Lung (tissue), 13 donors: ENCODE data around the gene HNRNPL. TPM values are rescaled to one million over a fixed set of nuclear protein-coding genes. Genes with fewer than 3 reads are reported as not detected.

Experiments
- ATAC-seq: fragments of 200-7000 bp; cut with Tn5 transposase; one replicate; pipeline ENCODE4 v1.9.1; 2020; ENCODE audit warnings: moderate number of reproducible peaks; ENCODE audit not compliant: insufficient read depth, low FRiP score
- DNase-seq, 3 donors: peaks; one replicate each; pipeline ENCODE4 v3.0.0-alpha.2; 2013 to 2017
- H3K27ac ChIP-seq, 2 donors: one replicate each; pipeline ENCODE4 v1.5.1; 2013; ENCODE audit warnings: mild to moderate bottlenecking in 2 of 2, moderate library complexity in 2 of 2, control low read depth in 1 of 2, inconsistent platforms in 1 of 2, low read depth in 1 of 2, low read length in 1 of 2
- H3K27me3 ChIP-seq, 3 donors: one replicate each; pipeline ENCODE4 v1.5.1; 2013; ENCODE audit warnings: low read length in 2 of 3; ENCODE audit not compliant: control insufficient read depth in 3 of 3, insufficient read depth in 3 of 3
- H3K36me3 ChIP-seq, 4 donors: one replicate each; pipeline ENCODE4 v1.5.1; 2013; ENCODE audit warnings: low read length in 4 of 4, mild to moderate bottlenecking in 1 of 4, moderate library complexity in 1 of 4; ENCODE audit not compliant: control insufficient read depth in 4 of 4, insufficient read depth in 4 of 4
- H3K4me1 ChIP-seq, 5 donors: one replicate each; pipeline ENCODE4 v1.5.1; 2013; ENCODE audit warnings: low read length in 5 of 5, mild to moderate bottlenecking in 2 of 5, moderate library complexity in 1 of 5; ENCODE audit not compliant: control insufficient read depth in 5 of 5, insufficient read depth in 5 of 5
- H3K4me3 ChIP-seq: one replicate; pipeline ENCODE4 v1.5.1; 2013; ENCODE audit warnings: mild to moderate bottlenecking, control low read depth, moderate library complexity
- H3K9ac ChIP-seq, 2 donors: one replicate each; pipeline ENCODE4 v1.5.1; 2013; ENCODE audit warnings: low read length in 2 of 2, control low read depth in 1 of 2; ENCODE audit not compliant: insufficient read depth in 1 of 2
- H3K9me3 ChIP-seq, 4 donors: one replicate each; pipeline ENCODE4 v1.5.1; 2013; ENCODE audit warnings: low read length in 3 of 4, mild to moderate bottlenecking in 1 of 4, moderate library complexity in 1 of 4; ENCODE audit not compliant: control insufficient read depth in 4 of 4, insufficient read depth in 3 of 4
- WGBS, 2 donors: extraction: QIAGEN DNeasy Blood & Tissue Kit; methylation state at CpG; one replicate each; pipeline ENCODE4 v1.1.7; 2013; 5-methylcytosine and 5-hydroxymethylcytosine counted together
- polyA plus RNA-seq, 2 donors: library from polyadenylated mRNA; stranded (reverse); fragments of 200-250 nt; gene quantifications; one replicate each; pipeline ENCODE4 v1.2.1, GENCODE V29; 2013
- small RNA-seq: library from RNA; depleted of rRNA; stranded (forward); fragments of <200 nt; gene quantifications from one replicate; pipeline ENCODE3, GENCODE V24; 2014; ENCODE audit warnings: low replicate concordance
- total RNA-seq, 2 donors: library from RNA; depleted of rRNA in 1 of 2; stranded (reverse); fragments of >200 nt in 1 of 2; gene quantifications; one replicate each; pipeline ENCODE4 v1.2.1, GENCODE V29; 2014 to 2021
- TF ChIP-seq, protein P1 (sequence below): IDR thresholded peaks from 2 replicates; pipeline ENCODE4 v1.5.1; 2012; ENCODE audit warnings: mild to moderate bottlenecking; ENCODE audit errors: control extremely low read depth, extremely low read depth
- donor health status: control.
- donor health status: control.
- donor health status: Bipolar disorder and iron deficiency.
- donor health status: healthy.
- donor health status: DM: yes; HTN: yes; CAD: no.

HNRNPL gene
- total and polyA plus RNA-seq, 4 donors, result 169 to 298 (median 209) TPM

DNA sequence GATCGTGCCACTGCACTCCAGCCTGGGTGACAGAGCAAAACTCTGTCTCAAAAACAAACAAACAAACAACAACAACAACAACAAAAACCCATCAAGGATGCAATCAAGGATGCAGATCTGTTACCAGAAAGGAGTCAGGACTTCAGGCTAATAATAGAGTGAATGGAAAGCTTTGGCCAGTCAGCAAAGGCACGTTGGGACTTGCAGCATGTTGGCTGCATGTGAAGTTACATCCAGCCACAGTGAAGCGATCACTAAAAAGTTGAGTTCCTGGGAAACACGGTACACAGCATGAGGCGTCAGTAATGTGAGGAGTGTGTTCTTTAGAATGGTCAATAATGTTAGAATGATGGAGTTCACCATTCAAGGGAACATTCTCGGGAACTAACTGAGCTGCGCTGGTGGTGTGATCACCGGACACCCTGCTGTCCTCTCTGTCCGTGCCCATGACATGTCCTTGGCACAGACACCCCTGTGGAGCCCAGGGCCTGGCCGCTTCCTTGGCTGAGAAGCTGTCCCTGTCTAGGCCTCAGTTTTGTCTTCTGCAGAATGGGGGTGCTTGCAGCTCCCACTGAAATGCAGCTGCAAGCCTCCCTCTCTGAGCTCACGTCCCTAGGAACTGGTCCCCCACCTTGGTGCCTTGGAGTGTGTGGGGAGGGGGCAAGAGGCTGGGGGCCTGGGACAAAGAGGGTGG lies 63.1 kb downstream of the HNRNPL start:
- no peak for ATAC-seq
- no peak for DNase-seq
- H3K27ac ChIP-seq, result no peak overlapping the region
- H3K9ac ChIP-seq, result no peak overlapping the region
- no peaks in the 10 kb centered on the region for H3K4me1 ChIP-seq
- WGBS, 2 donors, result 85 to 92% methylated on average over 11 of the region's 11 CpGs
- H3K36me3 ChIP-seq, result no peaks in the 10 kb centered on the region
- H3K4me3 ChIP-seq, result no peak overlapping the region
- TF ChIP-seq, protein P1, sequence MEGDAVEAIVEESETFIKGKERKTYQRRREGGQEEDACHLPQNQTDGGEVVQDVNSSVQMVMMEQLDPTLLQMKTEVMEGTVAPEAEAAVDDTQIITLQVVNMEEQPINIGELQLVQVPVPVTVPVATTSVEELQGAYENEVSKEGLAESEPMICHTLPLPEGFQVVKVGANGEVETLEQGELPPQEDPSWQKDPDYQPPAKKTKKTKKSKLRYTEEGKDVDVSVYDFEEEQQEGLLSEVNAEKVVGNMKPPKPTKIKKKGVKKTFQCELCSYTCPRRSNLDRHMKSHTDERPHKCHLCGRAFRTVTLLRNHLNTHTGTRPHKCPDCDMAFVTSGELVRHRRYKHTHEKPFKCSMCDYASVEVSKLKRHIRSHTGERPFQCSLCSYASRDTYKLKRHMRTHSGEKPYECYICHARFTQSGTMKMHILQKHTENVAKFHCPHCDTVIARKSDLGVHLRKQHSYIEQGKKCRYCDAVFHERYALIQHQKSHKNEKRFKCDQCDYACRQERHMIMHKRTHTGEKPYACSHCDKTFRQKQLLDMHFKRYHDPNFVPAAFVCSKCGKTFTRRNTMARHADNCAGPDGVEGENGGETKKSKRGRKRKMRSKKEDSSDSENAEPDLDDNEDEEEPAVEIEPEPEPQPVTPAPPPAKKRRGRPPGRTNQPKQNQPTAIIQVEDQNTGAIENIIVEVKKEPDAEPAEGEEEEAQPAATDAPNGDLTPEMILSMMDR, result no peak
- H3K27me3 ChIP-seq, result no peaks in the 10 kb centered on the region
- H3K9me3 ChIP-seq, result no peaks in the 10 kb centered on the region

Small RNAs within 50 kb of the gene (small RNA-seq; reads per million reads assigned to genes)
- gene RNU6-140P, result not detected

Other genes starting within 250 kb of the HNRNPL start
- 1 to 10 TPM; 4.0 to 9.8 TPM for gene MAP4K1, start 232.0 kb downstream of the HNRNPL start, total RNA-seq
- 10 to 100 TPM in 1 of 2 donors, 1 to 10 TPM in 1; 7.0 to 13.1 TPM for gene MAP4K1, start 232.0 kb downstream of the HNRNPL start, polyA plus RNA-seq
- gene EIF3K, start 230.8 kb downstream of the HNRNPL start, total RNA-seq, result 100 to 1,000 TPM; 142 to 243 TPM
- gene EIF3K, start 230.8 kb downstream of the HNRNPL start, polyA plus RNA-seq, result 100 to 1,000 TPM; 266 to 344 TPM
- 100 to 1,000 TPM; 339 to 552 TPM for gene ACTN4, start 202.3 kb downstream of the HNRNPL start, total RNA-seq
- gene ACTN4, start 202.3 kb downstream of the HNRNPL start, polyA plus RNA-seq, result 100 to 1,000 TPM; 229 to 394 TPM
- 1 to 10 TPM; 2.0 to 7.1 TPM for gene CAPN12, start 105.5 kb downstream of the HNRNPL start, total RNA-seq
- 10 to 100 TPM in 1 of 2 donors, 1 to 10 TPM in 1; 4.9 to 17.8 TPM for gene CAPN12, start 105.5 kb downstream of the HNRNPL start, polyA plus RNA-seq
- gene LGALS7, start 76.5 kb downstream of the HNRNPL start, total RNA-seq, result 1 to 10 TPM in 1 of 2 donors, not detected in 1; 2.4 TPM
- 1 to 10 TPM; 4.9 to 5.0 TPM for gene LGALS7, start 76.5 kb downstream of the HNRNPL start, polyA plus RNA-seq
- gene LGALS7B, start 60.8 kb downstream of the HNRNPL start, total RNA-seq, result 1 to 10 TPM in 1 of 2 donors, not detected in 1; 2.3 TPM
- gene LGALS7B, start 60.8 kb downstream of the HNRNPL start, polyA plus RNA-seq, result 10 to 100 TPM; 12.2 to 16.3 TPM
- gene LGALS4, start 37.0 kb downstream of the HNRNPL start, total RNA-seq, result 1 to 10 TPM; 1.7 to 3.5 TPM
- gene LGALS4, start 37.0 kb downstream of the HNRNPL start, polyA plus RNA-seq, result 1 to 10 TPM in 1 of 2 donors, under 1 TPM in 1; 0.39 to 4.1 TPM
- 100 to 1,000 TPM in 1 of 2 donors, 10 to 100 TPM in 1; 57.3 to 205 TPM for gene ECH1, start 18.2 kb downstream of the HNRNPL start, total RNA-seq
- 100 to 1,000 TPM; 202 to 274 TPM for gene ECH1, start 18.2 kb downstream of the HNRNPL start, polyA plus RNA-seq
- 10 to 100 TPM in 1 of 2 donors, 1 to 10 TPM in 1; 7.0 to 17.0 TPM for gene RINL, start 28.3 kb upstream of the HNRNPL start, total RNA-seq
- gene RINL, start 28.3 kb upstream of the HNRNPL start, polyA plus RNA-seq, result 10 to 100 TPM; 13.8 to 24.0 TPM
- gene SIRT2, start 49.6 kb upstream of the HNRNPL start, total RNA-seq, result 10 to 100 TPM; 50.4 to 54.8 TPM
- 10 to 100 TPM; 35.5 to 46.7 TPM for gene SIRT2, start 49.6 kb upstream of the HNRNPL start, polyA plus RNA-seq
- 10 to 100 TPM; 12.8 to 37.3 TPM for gene NFKBIB, start 50.0 kb upstream of the HNRNPL start, total RNA-seq
- 10 to 100 TPM; 60.2 to 60.8 TPM for gene NFKBIB, start 50.0 kb upstream of the HNRNPL start, polyA plus RNA-seq
- under 1 TPM in 1 of 2 donors, not detected in 1; 0.46 TPM for gene CCER2, start 62.2 kb upstream of the HNRNPL start, total RNA-seq
- gene CCER2, start 62.2 kb upstream of the HNRNPL start, polyA plus RNA-seq, result 1 to 10 TPM in 1 of 2 donors, under 1 TPM in 1; 0.19 to 1.2 TPM
- 10 to 100 TPM; 14.3 to 31.1 TPM for gene SARS2, start 80.8 kb upstream of the HNRNPL start, total RNA-seq
- gene SARS2, start 80.8 kb upstream of the HNRNPL start, polyA plus RNA-seq, result 10 to 100 TPM; 17.6 to 34.6 TPM
- 10 to 100 TPM; 10.7 to 45.6 TPM for gene MRPS12, start 81.0 kb upstream of the HNRNPL start, total RNA-seq
- 10 to 100 TPM; 28.1 to 63.5 TPM for gene MRPS12, start 81.0 kb upstream of the HNRNPL start, polyA plus RNA-seq
- gene FBXO17, start 125.8 kb upstream of the HNRNPL start, total RNA-seq, result 10 to 100 TPM; 10.4 to 18.8 TPM
- gene FBXO17, start 125.8 kb upstream of the HNRNPL start, polyA plus RNA-seq, result 1 to 10 TPM; 5.1 to 7.5 TPM
- 10 to 100 TPM in 1 of 2 donors, 1 to 10 TPM in 1; 2.8 to 18.0 TPM for gene FBXO27, start 182.6 kb upstream of the HNRNPL start, total RNA-seq
- gene FBXO27, start 182.6 kb upstream of the HNRNPL start, polyA plus RNA-seq, result 1 to 10 TPM; 2.9 to 8.3 TPM
- gene ACP7, start 234.4 kb upstream of the HNRNPL start, total RNA-seq, result not detected
- gene ACP7, start 234.4 kb upstream of the HNRNPL start, polyA plus RNA-seq, result under 1 TPM in 1 of 2 donors, not detected in 1; 0.03 TPM